Thyroid gland (tissue), 4 donors: ENCODE measurements around the gene IGSF6. TPM values are rescaled to one million over a fixed set of nuclear protein-coding genes. Genes with fewer than 3 reads are reported as not detected.
A peak's percentile ranks its signal among the peaks of the same experiment; 100 is the strongest.
"Not testable (repeated sequence)": the region's sequence is repeated elsewhere in the genome, so short reads cannot be mapped to it uniquely, and the experiment has no call there.

Experiments
- DNase-seq, 2 donors: peaks; one replicate each; pipeline ENCODE4 v3.0.0-alpha.2; 2019
- H3K27ac ChIP-seq, 3 donors: fragments of 200-600 bp; sonication (generic); 1 replicate in 2 of 3; 2 replicates in 1 of 3; pipeline ENCODE4 v1.5.1; 2016 to 2019; ENCODE audit warnings: mild to moderate bottlenecking in 1 of 3, moderate library complexity in 1 of 3
- H3K27me3 ChIP-seq: fragments of 200-600 bp; sonication (generic); one replicate; pipeline ENCODE4 v1.5.1; 2019
- H3K36me3 ChIP-seq, 2 donors: fragments of 200-600 bp; sonication (generic); one replicate each; pipeline ENCODE4 v1.5.1; 2016 to 2019
- H3K4me1 ChIP-seq, 2 donors: fragments of 200-600 bp; sonication (generic); one replicate each; pipeline ENCODE4 v1.5.1; 2017 to 2019
- H3K4me3 ChIP-seq, 3 donors: fragments of 200-600 bp; sonication (generic); replicated peaks in 1 of 3; 1 replicate in 2 of 3; 2 replicates in 1 of 3; pipeline ENCODE4 v1.5.1; 2016; ENCODE audit warnings: mild to moderate bottlenecking in 1 of 3
- H3K9me3 ChIP-seq: fragments of 200-600 bp; sonication (generic); one replicate; pipeline ENCODE4 v1.5.1; 2017
- CTCF ChIP-seq, 6 experiments: fragments of 200-600 bp in 3 of 6; fragments of 450-650 bp in 3 of 6; sonication (generic) in 3 of 6; IDR thresholded peaks; one replicate each; pipeline ENCODE4 v1.5.1; 2016 to 2019; ENCODE audit warnings: antibody characterized with exemption in 6 of 6, mild to moderate bottlenecking in 2 of 6, inconsistent platforms in 1 of 6, moderate library complexity in 1 of 6
- POLR2A ChIP-seq, 2 donors: fragments of 450-650 bp; IDR thresholded peaks; one replicate each; pipeline ENCODE4 v1.6.1; 2017; ENCODE audit warnings: antibody characterized with exemption in 2 of 2, mild to moderate bottlenecking in 2 of 2, moderate library complexity in 1 of 2
- WGBS, 2 donors: methylation state at CpG; one replicate each; pipeline ENCODE4 v1.1.5; 2017; 5-methylcytosine and 5-hydroxymethylcytosine counted together
- intact Hi-C: fragments of 100-400 bp; cut with DNase I; formaldehyde crosslinking; loops from one replicate; pipeline ENCODE4 v1.15.1; 2023
- total RNA-seq, 4 donors: library from RNA; depleted of rRNA; stranded (reverse); fragments of >200 nt; gene quantifications; one replicate each; pipeline ENCODE4 v1.2.3, GENCODE V29; 2016

Gene IGSF6
- total RNA-seq, 4 donors from 2014 or later, result 0.56 to 1.4 (median 1.1) TPM

- Histone ChIP-seq H3K27me3 (no peaks in the 10 kb centered on the region), H3K9me3 (no peaks in the 10 kb centered on the region), H3K4me3 (no peak overlapping the region), H3K4me1 (peaks cover 41 to 50% of the 10 kb centered on the region in 2 donors), H3K36me3 (no peaks in the 10 kb centered on the region), H3K27ac (peak overlapping the region; percentile 20 to 65 (median 46))
- WGBS, 2 donors, result 46 to 52% methylated on average over 7 of the region's 7 CpGs
- TF ChIP-seq POLR2A (IDR thresholded peaks at IDR 0.05), result no peak
- intact Hi-C loops, result no loop called here
- DNase-seq, result peak in 1 of 2 donors; percentile 14
Observed at GRCh38 chr16:21611556-21612384, 40.6 kb downstream of the IGSF6 start.

GRCh38 chr16:21611198-21611555 is 41.2 kb downstream of the IGSF6 start:
- peak overlapping the region in 2 of 3 donors; percentile 20 to 43 for H3K27ac ChIP-seq
- H3K4me1 ChIP-seq, result peaks cover 41 to 53% of the 10 kb centered on the region in 2 donors

GRCh38 chr16:21610766-21611165 is 41.6 kb downstream of the IGSF6 start:
- intact Hi-C loops, result no loop called here
- Histone ChIP-seq H3K4me3 (no peak overlapping the region), H3K27me3 (no peaks in the 10 kb centered on the region), H3K4me1 (peaks cover 43 to 57% of the 10 kb centered on the region in 2 donors), H3K27ac (peak overlapping the region in 2 of 3 donors; percentile 20 to 43), H3K9me3 (no peaks in the 10 kb centered on the region), H3K36me3 (no peaks in the 10 kb centered on the region)
- DNase-seq, result no peak
- no peak for TF ChIP-seq POLR2A (IDR thresholded peaks at IDR 0.05)
- TF ChIP-seq CTCF (IDR thresholded peaks at IDR 0.05), result no peak
- 15 to 34% methylated on average over 2 of the region's 2 CpGs for WGBS, 2 donors

More at GRCh38 chr16:21611198-21611555, 41.2 kb downstream of the IGSF6 start:
- no peaks in the 10 kb centered on the region for H3K27me3 ChIP-seq
- no peaks in the 10 kb centered on the region for H3K36me3 ChIP-seq
- 39 to 48% methylated on average over 4 of the region's 4 CpGs for WGBS, 2 donors
- DNase-seq, result no peak
- no peak overlapping the region for H3K4me3 ChIP-seq
- intact Hi-C loops, result no loop called here
- TF ChIP-seq CTCF (IDR thresholded peaks at IDR 0.05), result no peak
- TF ChIP-seq POLR2A (IDR thresholded peaks at IDR 0.05), result no peak
- H3K9me3 ChIP-seq, result no peaks in the 10 kb centered on the region

- Histone ChIP-seq H3K4me3 (no peak overlapping the region), H3K27ac (peak overlapping the region in 1 of 3 donors; percentile 39), H3K36me3 (no peaks in the 10 kb centered on the region), H3K9me3 (no peaks in the 10 kb centered on the region), H3K27me3 (no peaks in the 10 kb centered on the region), H3K4me1 (peaks cover 48 to 59% of the 10 kb centered on the region in 2 donors)
- intact Hi-C loops, result no loop called here
- TF ChIP-seq POLR2A (IDR thresholded peaks at IDR 0.05) (no peak), CTCF (IDR thresholded peaks at IDR 0.05) (no peak)
- 59 to 75% methylated on average over 3 of the region's 3 CpGs for WGBS, 2 donors
- DNase-seq, result no peak
Observed at GRCh38 chr16:21610006-21610544, 42.3 kb downstream of the IGSF6 start.

GRCh38 chr16:21608639-21609328 is 43.6 kb downstream of the IGSF6 start:
- peaks cover 54 to 70% of the 10 kb centered on the region in 2 donors for H3K4me1 ChIP-seq
- intact Hi-C loops, result no loop called here
- no peaks in the 10 kb centered on the region for H3K27me3 ChIP-seq
- TF ChIP-seq CTCF (IDR thresholded peaks at IDR 0.05), result no peak
- no peak for TF ChIP-seq POLR2A (IDR thresholded peaks at IDR 0.05)
- H3K27ac ChIP-seq, result no peak overlapping the region
- no peaks in the 10 kb centered on the region for H3K36me3 ChIP-seq
- no peaks in the 10 kb centered on the region for H3K9me3 ChIP-seq
- WGBS, 2 donors, result 54 to 75% methylated on average over 3 of the region's 3 CpGs
- no peak for DNase-seq
- no peak overlapping the region for H3K4me3 ChIP-seq

GRCh38 chr16:21605848-21606247 is 46.6 kb downstream of the IGSF6 start:
- 90 to 97% methylated on average over 8 of the region's 8 CpGs for WGBS, 2 donors
- H3K9me3 ChIP-seq, H3K36me3 ChIP-seq, H3K4me3 ChIP-seq, intact Hi-C loops, H3K27ac ChIP-seq, H3K27me3 ChIP-seq: not testable (repeated sequence)
- peak in 1 of 2 donors; percentile 10 for DNase-seq
- peaks cover 44 to 74% of the 10 kb centered on the region in 2 donors for H3K4me1 ChIP-seq
